ENCODE results near the gene STK36. TPM values are rescaled to one million over a fixed set of nuclear protein-coding genes. Genes with fewer than 3 reads are reported as not detected.
A peak's percentile ranks its signal among the peaks of the same experiment; 100 is the strongest.

The STK36 gene, protein sequence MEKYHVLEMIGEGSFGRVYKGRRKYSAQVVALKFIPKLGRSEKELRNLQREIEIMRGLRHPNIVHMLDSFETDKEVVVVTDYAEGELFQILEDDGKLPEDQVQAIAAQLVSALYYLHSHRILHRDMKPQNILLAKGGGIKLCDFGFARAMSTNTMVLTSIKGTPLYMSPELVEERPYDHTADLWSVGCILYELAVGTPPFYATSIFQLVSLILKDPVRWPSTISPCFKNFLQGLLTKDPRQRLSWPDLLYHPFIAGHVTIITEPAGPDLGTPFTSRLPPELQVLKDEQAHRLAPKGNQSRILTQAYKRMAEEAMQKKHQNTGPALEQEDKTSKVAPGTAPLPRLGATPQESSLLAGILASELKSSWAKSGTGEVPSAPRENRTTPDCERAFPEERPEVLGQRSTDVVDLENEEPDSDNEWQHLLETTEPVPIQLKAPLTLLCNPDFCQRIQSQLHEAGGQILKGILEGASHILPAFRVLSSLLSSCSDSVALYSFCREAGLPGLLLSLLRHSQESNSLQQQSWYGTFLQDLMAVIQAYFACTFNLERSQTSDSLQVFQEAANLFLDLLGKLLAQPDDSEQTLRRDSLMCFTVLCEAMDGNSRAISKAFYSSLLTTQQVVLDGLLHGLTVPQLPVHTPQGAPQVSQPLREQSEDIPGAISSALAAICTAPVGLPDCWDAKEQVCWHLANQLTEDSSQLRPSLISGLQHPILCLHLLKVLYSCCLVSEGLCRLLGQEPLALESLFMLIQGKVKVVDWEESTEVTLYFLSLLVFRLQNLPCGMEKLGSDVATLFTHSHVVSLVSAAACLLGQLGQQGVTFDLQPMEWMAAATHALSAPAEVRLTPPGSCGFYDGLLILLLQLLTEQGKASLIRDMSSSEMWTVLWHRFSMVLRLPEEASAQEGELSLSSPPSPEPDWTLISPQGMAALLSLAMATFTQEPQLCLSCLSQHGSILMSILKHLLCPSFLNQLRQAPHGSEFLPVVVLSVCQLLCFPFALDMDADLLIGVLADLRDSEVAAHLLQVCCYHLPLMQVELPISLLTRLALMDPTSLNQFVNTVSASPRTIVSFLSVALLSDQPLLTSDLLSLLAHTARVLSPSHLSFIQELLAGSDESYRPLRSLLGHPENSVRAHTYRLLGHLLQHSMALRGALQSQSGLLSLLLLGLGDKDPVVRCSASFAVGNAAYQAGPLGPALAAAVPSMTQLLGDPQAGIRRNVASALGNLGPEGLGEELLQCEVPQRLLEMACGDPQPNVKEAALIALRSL (N-terminal part only)
- total RNA-seq (ENCODE audit: low replicate concordance) = 31.0 and 65.6 TPM in 2 replicates

DNA sequence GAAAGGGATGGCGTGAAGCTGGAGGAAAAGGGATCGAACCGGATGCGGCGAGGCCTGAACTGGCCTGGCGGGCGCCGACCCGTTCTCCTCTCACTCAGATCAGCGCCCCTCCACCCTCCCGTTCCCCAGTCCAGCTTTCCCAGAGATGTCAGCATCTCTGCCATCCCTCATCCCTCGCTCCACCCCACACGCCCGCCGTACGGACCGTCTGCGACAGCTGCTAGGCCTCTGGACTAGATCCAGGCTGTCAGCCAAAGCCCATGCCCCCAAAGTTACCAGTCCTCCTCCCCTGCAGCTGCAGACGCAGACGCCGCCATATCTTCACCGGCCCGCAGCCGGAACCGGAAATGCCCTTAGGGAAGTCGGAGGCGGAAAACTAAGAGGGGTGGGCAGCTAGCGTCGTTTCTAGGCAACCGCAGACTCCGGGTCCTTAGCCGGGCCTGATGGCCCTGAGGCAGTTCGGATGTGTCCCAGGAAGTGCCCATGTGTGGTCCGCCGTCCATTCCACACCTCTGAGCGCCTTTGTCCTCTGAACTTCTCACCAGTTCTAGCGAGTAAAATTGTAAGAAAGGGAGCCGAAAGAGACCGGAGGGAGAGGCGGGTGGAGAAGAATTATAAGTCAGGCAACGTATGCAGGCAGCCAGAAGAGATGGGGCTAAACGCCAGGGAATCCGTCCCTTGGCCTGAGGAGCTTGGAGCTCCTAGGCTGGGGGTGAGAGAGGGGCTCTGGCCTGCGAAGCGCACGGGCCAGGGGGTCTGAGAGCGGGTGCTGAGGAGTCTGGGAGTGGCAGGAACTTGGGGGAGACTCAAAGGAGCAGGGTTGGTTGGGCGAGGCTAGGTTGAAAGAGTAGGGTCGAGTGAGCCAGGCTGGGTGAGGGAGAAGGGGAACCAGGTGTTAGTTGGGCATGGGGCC, at the start of gene STK36, which contains the start of gene RNF25:
STK36 (plus strand) TSS at position 433 of the 913 bp plus-strand sequence. CDS start 744 bp downstream, outside the sequence.
RNF25 (minus strand) TSS at position 349 of the 913 bp plus-strand sequence; CDS start at position 317, 32 bp downstream.
- peak within 1 kb of the TSS; percentile 99 for H3K4me3 ChIP-seq (ENCODE audit: low read depth, low read length)
- TF ChIP-seq, protein P1, sequence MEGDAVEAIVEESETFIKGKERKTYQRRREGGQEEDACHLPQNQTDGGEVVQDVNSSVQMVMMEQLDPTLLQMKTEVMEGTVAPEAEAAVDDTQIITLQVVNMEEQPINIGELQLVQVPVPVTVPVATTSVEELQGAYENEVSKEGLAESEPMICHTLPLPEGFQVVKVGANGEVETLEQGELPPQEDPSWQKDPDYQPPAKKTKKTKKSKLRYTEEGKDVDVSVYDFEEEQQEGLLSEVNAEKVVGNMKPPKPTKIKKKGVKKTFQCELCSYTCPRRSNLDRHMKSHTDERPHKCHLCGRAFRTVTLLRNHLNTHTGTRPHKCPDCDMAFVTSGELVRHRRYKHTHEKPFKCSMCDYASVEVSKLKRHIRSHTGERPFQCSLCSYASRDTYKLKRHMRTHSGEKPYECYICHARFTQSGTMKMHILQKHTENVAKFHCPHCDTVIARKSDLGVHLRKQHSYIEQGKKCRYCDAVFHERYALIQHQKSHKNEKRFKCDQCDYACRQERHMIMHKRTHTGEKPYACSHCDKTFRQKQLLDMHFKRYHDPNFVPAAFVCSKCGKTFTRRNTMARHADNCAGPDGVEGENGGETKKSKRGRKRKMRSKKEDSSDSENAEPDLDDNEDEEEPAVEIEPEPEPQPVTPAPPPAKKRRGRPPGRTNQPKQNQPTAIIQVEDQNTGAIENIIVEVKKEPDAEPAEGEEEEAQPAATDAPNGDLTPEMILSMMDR (IDR thresholded peaks at IDR 0.05; ENCODE audit: insufficient read depth, low read length) = no peak
- DNase-seq (ENCODE audit: low read depth) = peak; percentile 91

DNA sequence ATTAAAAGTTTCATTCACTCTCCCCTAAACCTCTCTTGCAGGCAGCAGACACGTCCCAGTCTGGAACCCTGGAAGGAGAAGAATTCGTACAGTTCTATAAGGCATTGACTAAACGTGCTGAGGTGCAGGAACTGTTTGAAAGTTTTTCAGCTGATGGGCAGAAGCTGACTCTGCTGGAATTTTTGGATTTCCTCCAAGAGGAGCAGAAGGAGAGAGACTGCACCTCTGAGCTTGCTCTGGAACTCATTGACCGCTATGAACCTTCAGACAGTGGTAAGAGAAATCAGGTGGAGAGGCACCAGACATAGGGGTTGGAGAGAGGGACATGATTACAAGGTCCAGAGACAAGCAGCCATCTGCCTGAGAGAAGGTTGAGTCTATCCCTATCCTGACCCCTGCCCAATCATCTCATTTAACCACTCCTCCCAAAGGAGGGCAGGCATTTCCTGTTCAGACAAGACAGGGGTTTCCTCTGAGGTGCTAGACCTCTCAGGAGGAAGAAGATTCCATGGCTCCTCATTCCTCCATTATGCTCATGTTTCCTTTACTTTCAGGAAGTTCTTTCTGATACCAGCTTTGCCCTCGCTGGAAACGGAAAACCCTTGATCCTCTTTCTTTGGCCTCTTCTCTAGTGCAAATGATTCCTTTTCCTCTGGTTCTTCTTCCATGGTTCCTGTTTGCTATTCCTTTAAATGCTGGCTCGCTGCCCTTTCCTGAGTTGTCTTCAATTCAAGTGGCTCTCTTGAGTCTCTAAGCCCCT, 49.1 kb upstream of the STK36 start:
- TF ChIP-seq, protein P1 (IDR thresholded peaks at IDR 0.05; ENCODE audit: insufficient read depth, low read length) = no peak
- DNase-seq (ENCODE audit: low read depth) = peak; percentile 26
- H3K4me3 ChIP-seq (ENCODE audit: low read depth, low read length) = no peak overlapping the region

DNA sequence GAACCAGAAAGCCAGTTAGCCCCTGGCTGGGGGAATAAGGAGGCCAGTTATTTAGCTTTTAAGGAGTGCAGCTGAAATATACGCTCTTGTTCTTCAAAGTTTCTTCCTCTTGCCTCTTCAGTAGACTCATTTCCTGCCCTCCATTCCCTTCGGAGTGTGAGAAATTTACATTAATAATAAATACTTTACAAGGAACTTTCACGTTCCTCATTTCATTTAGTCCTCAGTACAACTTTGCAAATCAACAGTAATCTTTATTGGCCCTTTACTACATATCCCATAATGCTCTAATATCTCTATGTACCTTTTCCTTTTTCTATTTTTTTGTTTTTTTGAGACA, 48.5 kb upstream of the STK36 start:
- TF ChIP-seq, protein P1 (IDR thresholded peaks at IDR 0.05; ENCODE audit: insufficient read depth, low read length) = no peak
- no peak for DNase-seq (ENCODE audit: low read depth)
- no peak overlapping the region for H3K4me3 ChIP-seq (ENCODE audit: low read depth, low read length)

DNA sequence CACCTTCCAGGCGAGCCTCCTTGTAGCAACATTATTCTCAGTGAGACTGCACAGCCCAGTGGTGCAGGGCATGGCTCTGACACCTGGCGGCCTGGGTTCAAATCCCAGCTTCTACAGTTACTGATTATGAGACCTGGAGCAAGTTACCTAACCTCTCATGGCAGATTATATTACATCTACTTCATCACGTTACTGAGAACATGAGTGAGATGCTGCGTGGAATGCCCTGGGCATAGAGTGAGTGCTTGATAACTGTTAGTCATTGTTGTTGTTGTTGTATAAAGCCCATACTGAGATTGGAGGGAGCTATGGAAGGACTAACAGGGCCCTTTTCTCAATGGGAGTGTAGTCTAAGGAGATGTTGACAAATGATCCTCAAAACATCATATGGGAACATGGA, 45.5 kb upstream of the STK36 start:
- no peak for DNase-seq (ENCODE audit: low read depth)
- no peak overlapping the region for H3K4me3 ChIP-seq (ENCODE audit: low read depth, low read length)
- TF ChIP-seq, protein P1 (IDR thresholded peaks at IDR 0.05; ENCODE audit: insufficient read depth, low read length) = no peak

DNA sequence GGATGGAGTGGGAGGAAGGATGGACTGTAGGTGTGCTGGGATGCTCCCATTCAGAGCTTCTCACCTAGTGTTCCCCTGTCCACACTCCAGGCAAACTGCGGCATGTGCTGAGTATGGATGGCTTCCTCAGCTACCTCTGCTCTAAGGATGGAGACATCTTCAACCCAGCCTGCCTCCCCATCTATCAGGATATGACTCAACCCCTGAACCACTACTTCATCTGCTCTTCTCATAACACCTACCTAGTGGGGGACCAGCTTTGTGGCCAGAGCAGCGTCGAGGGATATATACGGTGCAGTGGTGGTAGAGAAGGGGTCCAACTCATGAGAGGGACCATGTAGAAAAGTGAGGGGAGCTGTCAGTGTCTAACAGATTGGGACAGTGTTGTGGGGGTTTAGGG, 43.9 kb upstream of the STK36 start:
- DNase-seq (ENCODE audit: low read depth) = no peak
- TF ChIP-seq, protein P1 (IDR thresholded peaks at IDR 0.05; ENCODE audit: insufficient read depth, low read length) = no peak

More for the DNA sequence above, 43.9 kb upstream of the STK36 start:
- H3K4me3 ChIP-seq (ENCODE audit: low read depth, low read length) = no peak overlapping the region
